Vagina (tissue), 2 donors: ENCODE data around the gene PLD5. TPM values are rescaled to one million over a fixed set of nuclear protein-coding genes. Genes with fewer than 3 reads are reported as not detected.

Source experiments
- DNase-seq, 2 donors: peaks; one replicate each; pipeline ENCODE4 v3.0.0-alpha.2; 2017; ENCODE audit errors: extremely low spot score in 2 of 2
- H3K27ac ChIP-seq: fragments of 200-600 bp; sonication (generic); one replicate; pipeline ENCODE4 v1.5.1; 2019
- H3K27me3 ChIP-seq: fragments of 200-600 bp; sonication (generic); one replicate; pipeline ENCODE4 v1.5.1; 2019
- H3K36me3 ChIP-seq, 2 donors: fragments of 200-600 bp; sonication (generic); one replicate each; pipeline ENCODE4 v1.5.1; 2017 to 2019
- H3K4me1 ChIP-seq: fragments of 200-600 bp; sonication (generic); one replicate; pipeline ENCODE4 v1.5.1; 2019
- H3K4me3 ChIP-seq, 2 donors: fragments of 200-600 bp; sonication (generic); 1 replicate in 1 of 2; 2 replicates in 1 of 2; pipeline ENCODE4 v1.5.1; 2016 to 2019
- H3K9me3 ChIP-seq: fragments of 200-600 bp; sonication (generic); one replicate; pipeline ENCODE4 v1.5.1; 2019
- CTCF ChIP-seq, 3 experiments: fragments of 450-650 bp in 2 of 3; fragments of 200-600 bp in 1 of 3; sonication (generic) in 1 of 3; IDR thresholded peaks; one replicate each; pipeline ENCODE4 v1.5.1; 2017 to 2019; ENCODE audit warnings: antibody characterized with exemption in 3 of 3, mild to moderate bottlenecking in 2 of 3, moderate library complexity in 2 of 3
- POLR2A ChIP-seq, 2 donors: fragments of 450-650 bp; IDR thresholded peaks; one replicate each; pipeline ENCODE4 v1.6.1; 2017; ENCODE audit warnings: antibody characterized with exemption in 2 of 2, mild to moderate bottlenecking in 2 of 2, moderate library complexity in 2 of 2
- POLR2AphosphoS5 ChIP-seq, 2 donors: sonication (generic); formaldehyde crosslinking; IDR thresholded peaks; one replicate each; pipeline ENCODE4 v1.9.0; 2017; ENCODE audit warnings: antibody characterized with exemption in 2 of 2, mild to moderate bottlenecking in 2 of 2, low read depth in 1 of 2; ENCODE audit not compliant: insufficient read depth in 1 of 2
- intact Hi-C: fragments of 100-400 bp; cut with DNase I; formaldehyde crosslinking; loops from one replicate; pipeline ENCODE4 v1.15.1; 2023
- total RNA-seq: library from RNA; depleted of rRNA; stranded (reverse); fragments of >200 nt; gene quantifications from one replicate; pipeline ENCODE4 v1.2.3, GENCODE V29; 2016

PLD5 gene
- total RNA-seq, 1 donor from 2014 or later, result 1.5 TPM

DNA sequence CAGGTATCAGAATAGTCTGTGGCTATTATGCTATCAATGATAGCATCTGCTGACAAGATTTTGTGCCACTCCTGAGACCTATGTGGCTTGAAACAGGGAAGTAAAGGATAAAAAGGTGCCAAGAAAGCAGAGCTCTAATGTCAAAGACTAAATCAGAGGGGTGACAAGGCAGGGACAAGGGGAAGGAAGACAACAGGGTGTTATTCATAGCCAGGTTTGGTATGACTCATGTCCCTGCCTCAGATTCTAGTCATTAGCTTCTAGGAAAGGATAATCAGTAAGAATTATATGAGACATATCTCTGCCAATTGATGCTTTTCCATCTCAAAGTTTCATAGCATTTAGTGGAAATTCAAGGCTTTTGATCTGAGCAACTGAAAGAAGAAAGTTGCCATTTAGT, 31.8 kb upstream of the PLD5 start:
- intact Hi-C loops, result no loop called here
- no peak overlapping the region for H3K4me3 ChIP-seq
- no peaks in the 10 kb centered on the region for H3K27me3 ChIP-seq
- no peaks in the 10 kb centered on the region for H3K36me3 ChIP-seq
- no peak for DNase-seq
- no peaks in the 10 kb centered on the region for H3K9me3 ChIP-seq
- H3K4me1 ChIP-seq, result no peaks in the 10 kb centered on the region
- H3K27ac ChIP-seq, result no peak overlapping the region
- TF ChIP-seq POLR2A (IDR thresholded peaks at IDR 0.05) (no peak), POLR2AphosphoS5 (IDR thresholded peaks at IDR 0.05; ENCODE audit: insufficient read depth in 1 of 2, low read depth in 1 of 2) (no peak), CTCF (IDR thresholded peaks at IDR 0.05) (no peak)

- H3K4me3 ChIP-seq, result no peak overlapping the region
- no peaks in the 10 kb centered on the region for H3K27me3 ChIP-seq
- H3K36me3 ChIP-seq, result no peaks in the 10 kb centered on the region
- TF ChIP-seq POLR2AphosphoS5 (IDR thresholded peaks at IDR 0.05; ENCODE audit: insufficient read depth in 1 of 2, low read depth in 1 of 2) (no peak), POLR2A (IDR thresholded peaks at IDR 0.05) (no peak), CTCF (IDR thresholded peaks at IDR 0.05) (no peak)
- no peak for DNase-seq
- H3K27ac ChIP-seq, result no peak overlapping the region
- H3K9me3 ChIP-seq, result no peaks in the 10 kb centered on the region
- no peaks in the 10 kb centered on the region for H3K4me1 ChIP-seq
- intact Hi-C loops, result no loop called here
These were observed 30.1 kb upstream of the PLD5 start for GRCh38 chr1:242554577-242554976.

DNA sequence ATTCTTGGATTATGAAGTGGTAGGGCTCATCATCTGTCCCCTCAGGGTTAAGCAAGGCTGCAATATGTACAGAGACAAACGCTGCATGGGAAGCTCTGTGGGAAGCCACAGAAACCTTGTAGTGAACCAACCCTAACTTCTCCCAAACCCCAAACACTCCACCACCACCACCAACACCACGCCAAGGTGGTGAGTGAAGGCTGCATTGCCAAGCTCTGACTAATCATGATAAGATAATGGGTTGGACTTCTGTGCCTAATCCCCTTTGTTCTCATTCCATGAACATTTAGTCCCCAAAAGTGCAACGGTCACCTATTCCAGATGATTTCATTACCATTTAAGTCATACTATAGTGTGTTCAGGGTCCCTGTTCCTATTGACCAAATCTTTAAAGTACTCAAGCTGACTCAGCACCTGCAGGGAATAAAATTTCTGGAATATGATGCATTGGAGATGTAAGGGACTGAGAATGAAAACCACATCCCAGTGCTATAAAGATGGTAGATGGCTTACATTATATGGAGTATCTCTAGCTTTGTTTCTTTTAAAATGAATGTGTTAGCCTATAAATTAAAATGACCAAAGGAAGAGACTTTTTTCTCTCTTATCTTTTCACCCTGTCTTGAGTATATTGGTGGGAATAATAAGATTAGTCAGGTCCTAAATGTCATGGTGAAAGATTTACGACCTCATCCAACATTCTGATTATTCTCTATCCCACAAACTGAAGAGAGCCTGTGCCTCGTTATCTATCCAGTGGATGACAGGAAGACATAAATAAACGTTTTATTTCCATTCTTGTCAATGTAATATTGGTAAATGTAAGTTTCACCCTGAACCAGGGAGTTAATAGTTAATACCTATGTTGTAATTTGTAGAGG, 22.6 kb upstream of the PLD5 start:
- no peaks in the 10 kb centered on the region for H3K27me3 ChIP-seq
- H3K4me3 ChIP-seq, result no peak overlapping the region
- no peak for DNase-seq
- no peak overlapping the region for H3K27ac ChIP-seq
- H3K36me3 ChIP-seq, result no peaks in the 10 kb centered on the region
- TF ChIP-seq CTCF (IDR thresholded peaks at IDR 0.05) (no peak), POLR2A (IDR thresholded peaks at IDR 0.05) (no peak), POLR2AphosphoS5 (IDR thresholded peaks at IDR 0.05; ENCODE audit: insufficient read depth in 1 of 2, low read depth in 1 of 2) (no peak)
- intact Hi-C loops, result no loop called here
- no peaks in the 10 kb centered on the region for H3K9me3 ChIP-seq
- no peaks in the 10 kb centered on the region for H3K4me1 ChIP-seq

- no peak for TF ChIP-seq POLR2A (IDR thresholded peaks at IDR 0.05)
- no peak for TF ChIP-seq POLR2AphosphoS5 (IDR thresholded peaks at IDR 0.05; ENCODE audit: insufficient read depth in 1 of 2, low read depth in 1 of 2)
- no peak for TF ChIP-seq CTCF (IDR thresholded peaks at IDR 0.05)
- Histone ChIP-seq H3K27ac (no peak overlapping the region), H3K27me3 (no peaks in the 10 kb centered on the region), H3K4me1 (no peaks in the 10 kb centered on the region), H3K9me3 (no peaks in the 10 kb centered on the region), H3K36me3 (no peaks in the 10 kb centered on the region), H3K4me3 (no peak overlapping the region)
- no peak for DNase-seq
- intact Hi-C loops, result no loop called here
These were observed 21.9 kb upstream of the PLD5 start for GRCh38 chr1:242546441-242546840.

DNA sequence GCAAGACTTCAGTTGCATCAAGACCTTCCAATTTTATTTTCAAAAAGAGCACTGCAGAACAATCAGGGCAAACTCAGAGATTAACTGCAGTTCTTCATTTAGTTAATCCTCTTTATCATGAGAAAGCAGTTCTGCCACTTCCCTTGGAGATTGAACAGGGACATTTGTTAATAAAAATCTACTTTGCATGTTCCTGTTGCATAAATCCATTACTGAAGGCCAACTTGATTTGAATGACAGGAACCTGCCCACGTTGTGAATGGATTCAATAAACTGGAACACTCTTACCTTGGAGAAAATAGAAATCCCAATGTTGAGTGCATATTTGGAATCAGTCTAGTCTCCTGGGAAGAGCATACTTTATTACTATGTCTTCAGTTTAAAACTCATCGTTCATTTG, 19.6 kb upstream of the PLD5 start:
- no peak overlapping the region for H3K27ac ChIP-seq
- TF ChIP-seq POLR2A (IDR thresholded peaks at IDR 0.05) (no peak), POLR2AphosphoS5 (IDR thresholded peaks at IDR 0.05; ENCODE audit: insufficient read depth in 1 of 2, low read depth in 1 of 2) (no peak), CTCF (IDR thresholded peaks at IDR 0.05) (no peak)
- H3K27me3 ChIP-seq, result no peaks in the 10 kb centered on the region
- DNase-seq, result no peak
- H3K4me1 ChIP-seq, result no peaks in the 10 kb centered on the region
- H3K4me3 ChIP-seq, result no peak overlapping the region
- no peaks in the 10 kb centered on the region for H3K36me3 ChIP-seq
- intact Hi-C loops, result no loop called here
- H3K9me3 ChIP-seq, result no peaks in the 10 kb centered on the region
